ENCODE measurements around the gene HPN. TPM values are rescaled to one million over a fixed set of nuclear protein-coding genes. Genes with fewer than 3 reads are reported as not detected.

HPN gene
- total and polyA plus RNA-seq, 2 donors (not counting 3 experiments of a cell fraction or from before 2014, with no cell fraction given) = 0.10 TPM; not detected in 1

DNA sequence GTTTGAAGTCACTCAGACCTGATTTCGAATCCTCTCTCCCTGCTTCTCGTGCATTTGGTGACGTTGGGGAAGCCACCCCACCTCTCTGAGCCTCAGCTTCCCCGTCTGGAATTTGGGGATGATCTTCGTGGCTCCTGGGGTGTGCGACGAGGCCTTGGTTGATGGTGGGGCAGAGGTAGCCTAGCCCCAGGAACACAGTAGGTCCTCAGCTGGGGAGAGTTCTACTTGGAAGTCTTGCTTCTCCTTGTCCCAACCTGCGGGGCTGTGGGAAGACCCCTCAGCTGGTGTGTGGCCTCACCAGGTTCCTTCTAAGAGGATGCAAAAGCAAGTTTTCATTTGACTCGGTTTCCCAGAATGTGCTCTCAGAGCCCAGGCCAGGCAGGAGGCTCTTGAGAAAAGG is 13.1 kb downstream of the HPN start:
- Histone ChIP-seq H2AFZ (ENCODE audit: low read depth, low read length) (no peak overlapping the region), H3K4me2 (ENCODE audit: insufficient read depth, low read length) (no peak overlapping the region), H3K9ac (replicated peaks; ENCODE audit: extremely low read depth, insufficient read depth, low read length) (no peak overlapping the region), H3K27me3 (ENCODE audit: control insufficient read depth in 2 of 2, insufficient read depth in 2 of 2, low read length in 2 of 2) (peaks cover 0 to 3% of the 10 kb centered on the region in 2 experiments), H3K9me3 (replicated peaks; ENCODE audit: control insufficient read depth, insufficient read depth, low read length) (no peaks in the 10 kb centered on the region), H3K4me3 (replicated peaks in 1 of 3; ENCODE audit: insufficient read depth in 1 of 3, low read depth in 1 of 3, low read length in 3 of 3) (no peak overlapping the region), H3K27ac (ENCODE audit: insufficient read depth, low read depth, low read length) (no peak overlapping the region), H4K20me1 (replicated peaks; ENCODE audit: control insufficient read depth, extremely low read depth, insufficient read depth, low read length) (no peaks in the 10 kb centered on the region), H3K36me3 (ENCODE audit: control insufficient read depth in 2 of 2, extremely low read depth in 1 of 2, insufficient read depth in 2 of 2, low read length in 2 of 2) (no peaks in the 10 kb centered on the region), H3K9me1 (replicated peaks; ENCODE audit: control insufficient read depth, extremely low read depth, insufficient read depth, low read length) (no peaks in the 10 kb centered on the region), H3K4me1 (ENCODE audit: control insufficient read depth, extremely low read depth, insufficient read depth, low read length) (no peaks in the 10 kb centered on the region), H3K79me2 (ENCODE audit: control insufficient read depth, insufficient read depth, low read length) (no peaks in the 10 kb centered on the region)
- ChIA-PET POLR2A (no interaction called here), CTCF (interaction anchor here (0.8 to 4.4 kb wide), 4 partner anchors 9 to 81 kb away, joined by 3 to 35 read pairs (median 6); no protein-coding TSS in a partner anchor)
- no peak for FAIRE-seq
- DNase-seq (ENCODE audit: low read depth, low spot score) = no peak
- BruUV-seq (replicated peaks) = no TSS peak
- dilution Hi-C loops (cut with MboI; ENCODE audit: extremely low pct_ligation_motif_present, low sequenced_read_pairs) = no loop called here
- intact Hi-C loops (cut with micrococcal nuclease) = no loop called here
- TF ChIP-seq MYC (IDR thresholded peaks at IDR 0.05; ENCODE audit: low read depth, low read length) = no peak
- no peak for TF ChIP-seq POLR2AphosphoS5 (IDR thresholded peaks at IDR 0.05; ENCODE audit: insufficient read depth, low read depth, low read length)
- TF ChIP-seq, protein P1, sequence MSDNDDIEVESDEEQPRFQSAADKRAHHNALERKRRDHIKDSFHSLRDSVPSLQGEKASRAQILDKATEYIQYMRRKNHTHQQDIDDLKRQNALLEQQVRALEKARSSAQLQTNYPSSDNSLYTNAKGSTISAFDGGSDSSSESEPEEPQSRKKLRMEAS (IDR thresholded peaks at IDR 0.05; ENCODE audit: insufficient read depth, insufficient read length) = no peak
- no peak for TF ChIP-seq FOS (IDR thresholded peaks at IDR 0.05; ENCODE audit: borderline replicate concordance, insufficient read depth, low read length)
- no peak for TF ChIP-seq EZH2 (IDR thresholded peaks at IDR 0.05; ENCODE audit: borderline replicate concordance, low read depth, low read length, severe bottlenecking)
- TF ChIP-seq JUN (IDR thresholded peaks at IDR 0.05; ENCODE audit: borderline replicate concordance, insufficient read depth, insufficient read length, low read depth) = no peak
- no peak for TF ChIP-seq POLR2A (IDR thresholded peaks at IDR 0.05; ENCODE audit: low read depth, low read length)
- no peak for TF ChIP-seq GATA2 (IDR thresholded peaks at IDR 0.05; ENCODE audit: insufficient read depth, insufficient read length, low read depth, low read length)
- TF ChIP-seq, protein P2, sequence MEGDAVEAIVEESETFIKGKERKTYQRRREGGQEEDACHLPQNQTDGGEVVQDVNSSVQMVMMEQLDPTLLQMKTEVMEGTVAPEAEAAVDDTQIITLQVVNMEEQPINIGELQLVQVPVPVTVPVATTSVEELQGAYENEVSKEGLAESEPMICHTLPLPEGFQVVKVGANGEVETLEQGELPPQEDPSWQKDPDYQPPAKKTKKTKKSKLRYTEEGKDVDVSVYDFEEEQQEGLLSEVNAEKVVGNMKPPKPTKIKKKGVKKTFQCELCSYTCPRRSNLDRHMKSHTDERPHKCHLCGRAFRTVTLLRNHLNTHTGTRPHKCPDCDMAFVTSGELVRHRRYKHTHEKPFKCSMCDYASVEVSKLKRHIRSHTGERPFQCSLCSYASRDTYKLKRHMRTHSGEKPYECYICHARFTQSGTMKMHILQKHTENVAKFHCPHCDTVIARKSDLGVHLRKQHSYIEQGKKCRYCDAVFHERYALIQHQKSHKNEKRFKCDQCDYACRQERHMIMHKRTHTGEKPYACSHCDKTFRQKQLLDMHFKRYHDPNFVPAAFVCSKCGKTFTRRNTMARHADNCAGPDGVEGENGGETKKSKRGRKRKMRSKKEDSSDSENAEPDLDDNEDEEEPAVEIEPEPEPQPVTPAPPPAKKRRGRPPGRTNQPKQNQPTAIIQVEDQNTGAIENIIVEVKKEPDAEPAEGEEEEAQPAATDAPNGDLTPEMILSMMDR (IDR thresholded peaks at IDR 0.05; ENCODE audit: extremely low read depth in 1 of 2, insufficient read depth in 1 of 2, low read depth in 1 of 2, low read length in 2 of 2) = no peak
